GM12878 (cell line): ENCODE measurements around the gene KLHL1. TPM values are rescaled to one million over a fixed set of nuclear protein-coding genes. Genes with fewer than 3 reads are reported as not detected.

Experiments used
- ATAC-seq: fragments of 200-7000 bp; cut with Tn5 transposase; 3 replicates; pipeline ENCODE4 v1.9.1; 2020; ENCODE audit warnings: mild to moderate bottlenecking, moderate library complexity
- BruUV-seq: library from RNA; stranded (reverse); fragments of 400-500 nt; replicated peaks from 2 replicates; lab custom pipeline; 2021; lab: Mats Ljungman, UMichigan
- CTCF ChIA-PET: fragments of 300-600 bp; sonication (Branson Sonifier 250); formaldehyde crosslinking; extraction: SDS; loops from one replicate; lab custom pipeline; 2021; ENCODE audit warnings: inconsistent platforms; lab: Yijun Ruan, JAX
- POLR2A ChIA-PET: fragments of 350-600 bp; formaldehyde crosslinking; extraction: SDS; loops from one replicate; lab custom pipeline; 2021; ENCODE audit warnings: inconsistent platforms; lab: Charles Lee
- RAD21 ChIA-PET: fragments of 300-600 bp; sonication (Branson Sonifier 250); formaldehyde crosslinking; loops from one replicate; lab custom pipeline; 2023; ENCODE audit warnings: antibody characterized with exemption; ENCODE audit not compliant: unreplicated experiment; lab: Charles Lee
- SMC1A ChIA-PET: fragments of 300-600 bp; sonication (Branson Sonifier 250); formaldehyde crosslinking; loops from one replicate; lab custom pipeline; 2023; ENCODE audit not compliant: unreplicated experiment, uncharacterized antibody; lab: Charles Lee
- DNase-seq: peaks from one replicate; pipeline ENCODE4 v3.0.0-alpha.2; 2011; ENCODE audit warnings: low read depth, low spot score
- FAIRE-seq: peaks from 3 replicates; lab custom pipeline; 2011; peaks lifted over from hg19 to GRCh38; lab: Jason Lieb, UNC
- H2AFZ ChIP-seq: 2 replicates; pipeline ENCODE4 v1.6.0; 2011; ENCODE audit warnings: low read depth, low read length, control low read depth; ENCODE audit not compliant: control insufficient read depth
- H3K27ac ChIP-seq: 2 replicates; pipeline ENCODE4 v1.5.1; 2011; ENCODE audit warnings: control low read depth; ENCODE audit not compliant: control insufficient read depth, insufficient read depth
- H3K27me3 ChIP-seq, 2 experiments: replicated peaks in 1 of 2; 2 replicates each; pipeline versions ENCODE4 v1.6.0 to v1.6.1; 2011; ENCODE audit warnings: low read length in 1 of 2; ENCODE audit not compliant: control insufficient read depth in 2 of 2, insufficient read depth in 2 of 2
- H3K36me3 ChIP-seq, 2 experiments: 2 replicates each; pipeline ENCODE4 v1.5.1; 2011; ENCODE audit warnings: low read length in 1 of 2; ENCODE audit not compliant: control insufficient read depth in 2 of 2, insufficient read depth in 2 of 2
- H3K4me1 ChIP-seq: 2 replicates; pipeline ENCODE4 v1.6.1; 2011; ENCODE audit warnings: mild to moderate bottlenecking, low read length, moderate library complexity, mixed read lengths; ENCODE audit not compliant: control insufficient read depth, insufficient read depth
- H3K4me2 ChIP-seq: 2 replicates; pipeline ENCODE4 v1.6.0; 2011; ENCODE audit warnings: control low read depth; ENCODE audit not compliant: control insufficient read depth, insufficient read depth
- H3K4me3 ChIP-seq: fragments of 200-600 bp; sonication (generic); 2 replicates; pipeline ENCODE4 v1.5.1; 2016
- H3K79me2 ChIP-seq: 2 replicates; pipeline ENCODE4 v1.6.0; 2011; ENCODE audit warnings: low read length; ENCODE audit not compliant: control insufficient read depth, insufficient read depth
- H3K9ac ChIP-seq: 2 replicates; pipeline ENCODE4 v1.8.0; 2011; ENCODE audit warnings: low read length, control low read depth, mixed read lengths; ENCODE audit not compliant: control insufficient read depth, insufficient read depth
- H3K9me3 ChIP-seq: replicated peaks from 3 replicates; pipeline ENCODE4 v1.5.1; 2011; ENCODE audit warnings: mild to moderate bottlenecking, low read length; ENCODE audit not compliant: control insufficient read depth, insufficient read depth
- H4K20me1 ChIP-seq: 2 replicates; pipeline ENCODE4 v1.6.0; 2011; ENCODE audit not compliant: control insufficient read depth, insufficient read depth
- CBX5 ChIP-seq: sonication (generic); IDR thresholded peaks from 2 replicates; pipeline ENCODE4 v1.6.1; 2016; ENCODE audit warnings: low read depth, moderate library complexity, mild to moderate bottlenecking, inconsistent platforms
- EP300 ChIP-seq, 2 experiments: fragments of 150-350 bp in 1 of 2; IDR thresholded peaks; 2 replicates each; pipeline ENCODE4 v1.6.1; 2011 to 2012; ENCODE audit warnings: low read depth in 2 of 2, low read length in 2 of 2, borderline replicate concordance in 1 of 2, improper control_type of control experiment in 1 of 2, inconsistent platforms in 1 of 2; ENCODE audit not compliant: control insufficient read depth in 1 of 2
- JUND ChIP-seq: IDR thresholded peaks from 2 replicates; pipeline ENCODE4 v1.6.1; 2012; ENCODE audit warnings: low read depth, mild to moderate bottlenecking, low read length, improper control_type of control experiment, moderate library complexity
- SP1 ChIP-seq: IDR thresholded peaks from one replicate; pipeline ENCODE4 v1.6.1; 2011; ENCODE audit warnings: low read depth, low read length
- WGBS: methylation state at CpG from one replicate; pipeline ENCODE4 v1.1.6; 2016; ENCODE audit warnings: low lambda C conversion rate; ENCODE audit not compliant: insufficient replicate concordance, insufficient coverage; ENCODE audit errors: missing lambda C conversion rate; 5-methylcytosine and 5-hydroxymethylcytosine counted together
- in situ Hi-C: fragments of 300-500 bp; cut with MboI; formaldehyde crosslinking; loops from 9 replicates; pipeline ENCODE4 v1.14.3; 2018; ENCODE audit warnings: mixed read lengths
- intact Hi-C: fragments of 100-400 bp; cut with micrococcal nuclease; formaldehyde crosslinking; loops from one replicate; pipeline ENCODE4 v1.14.2; 2022; ENCODE audit not compliant: unreplicated experiment
- polyA plus RNA-seq, 11 experiments: library from polyadenylated mRNA; depleted of rRNA in 4 of 11; unstranded in 6 of 11; stranded (reverse) in 5 of 11; fragments of >200 nt; fragmentation: Nextera tagmentation in 4 of 11; fragmentation: Illumina TruSeq in 1 of 11; extraction: Ambion mirVana in 4 of 11; extraction: Trizol in 1 of 11; gene quantifications; 1 replicate in 1 of 11; 2 replicates in 10 of 11; pipeline versions ENCODE4 v1.2.1 to v1.2.3, GENCODE V29; 2011 to 2016; ENCODE audit warnings: inconsistent platforms in 2 of 11, missing spikeins in 2 of 11, low read depth in 1 of 11
- total RNA-seq, 4 experiments: library from RNA; depleted of rRNA in 3 of 4; stranded (reverse); fragments of >200 nt in 3 of 4; fragmentation: Illumina TruSeq in 1 of 4; extraction: Trizol in 1 of 4; gene quantifications; 2 replicates each; pipeline versions ENCODE4 v1.2.1 to v1.2.3, GENCODE V29; 2013 to 2021
- TF ChIP-seq, protein P1 (sequence below): IDR thresholded peaks from 2 replicates; pipeline ENCODE4 v1.6.1; 2011; ENCODE audit warnings: borderline replicate concordance, low read depth, mild to moderate bottlenecking, moderate library complexity, low read length; ENCODE audit not compliant: insufficient read depth, poor library complexity, severe bottlenecking
- TF ChIP-seq, protein P2 (sequence below): IDR thresholded peaks from 2 replicates; pipeline ENCODE4 v1.6.1; 2012; ENCODE audit warnings: improper control_type of control experiment, low read depth, low read length; ENCODE audit not compliant: insufficient replicate concordance

Gene KLHL1
- total and polyA plus RNA-seq, 10 of the 15 experiments (the other 5 are each of a cell fraction or from before 2014, with no cell fraction given): 0.02 to 0.13 (median 0.05) TPM; not detected in 2

DNA sequence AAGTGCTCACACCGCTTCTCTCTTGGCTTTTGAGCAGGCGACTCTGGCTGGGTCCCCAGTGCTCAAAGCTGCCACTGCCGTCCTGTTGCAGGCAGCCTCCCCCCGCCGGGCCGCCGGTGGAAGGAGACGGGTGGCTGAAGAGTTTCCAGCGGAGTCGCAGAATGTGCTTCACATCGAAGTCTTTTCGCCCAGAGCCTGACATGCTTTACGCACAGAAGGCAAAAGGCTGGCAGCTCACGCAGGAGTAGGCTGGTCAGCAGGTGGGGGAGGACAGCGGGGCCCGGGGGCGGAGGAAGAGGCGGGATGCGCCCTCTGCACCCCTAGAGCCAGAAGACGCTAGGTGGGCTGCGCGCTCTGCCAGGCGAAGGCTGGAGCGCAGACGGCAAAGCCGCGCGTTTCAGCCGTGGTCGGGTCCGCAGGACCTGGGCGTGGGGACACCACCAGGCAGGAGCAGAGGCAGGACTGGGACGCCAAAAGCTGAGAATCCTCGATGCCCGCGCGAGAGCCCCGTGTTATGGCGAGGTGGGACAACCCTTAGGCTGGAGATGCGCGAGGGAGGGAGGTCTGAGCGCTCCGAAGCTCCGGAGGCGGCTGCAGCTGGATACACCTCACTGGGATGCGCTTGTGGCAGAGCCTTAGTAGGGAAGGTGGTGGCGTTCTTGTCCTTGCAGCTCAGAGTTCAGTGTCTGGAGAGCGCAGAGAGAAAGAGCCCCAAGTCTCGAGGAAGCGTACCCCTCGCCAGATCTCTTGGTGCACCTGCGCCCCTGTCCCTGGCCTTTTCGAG, 562 bp downstream of the KLHL1 start, which contains the start of gene ATXN8OS:
Gene ATXN8OS (plus strand): TSS at position 329 of the 784 bp plus-strand sequence.
- Histone ChIP-seq H3K4me1 (no peaks in the 10 kb centered on the region), H3K27ac (no peak within 1 kb of the TSS), H3K79me2 (no peaks in the 10 kb centered on the region), H2AFZ (no peak within 1 kb of the TSS), H3K36me3 (no peaks in the 10 kb centered on the region), H3K27me3 (no peaks in the 10 kb centered on the region; a peak in 1 of 4 replicates), H3K9me3 (no peaks in the 10 kb centered on the region), H3K4me2 (no peak within 1 kb of the TSS), H4K20me1 (no peaks in the 10 kb centered on the region), H3K4me3 (no peak within 1 kb of the TSS), H3K9ac (no peak within 1 kb of the TSS)
- FAIRE-seq (no peak), DNase-seq (no peak), ATAC-seq (no peak)
- 51% methylated on average over 42 of the region's 53 CpGs for WGBS
- TF ChIP-seq, protein P1, sequence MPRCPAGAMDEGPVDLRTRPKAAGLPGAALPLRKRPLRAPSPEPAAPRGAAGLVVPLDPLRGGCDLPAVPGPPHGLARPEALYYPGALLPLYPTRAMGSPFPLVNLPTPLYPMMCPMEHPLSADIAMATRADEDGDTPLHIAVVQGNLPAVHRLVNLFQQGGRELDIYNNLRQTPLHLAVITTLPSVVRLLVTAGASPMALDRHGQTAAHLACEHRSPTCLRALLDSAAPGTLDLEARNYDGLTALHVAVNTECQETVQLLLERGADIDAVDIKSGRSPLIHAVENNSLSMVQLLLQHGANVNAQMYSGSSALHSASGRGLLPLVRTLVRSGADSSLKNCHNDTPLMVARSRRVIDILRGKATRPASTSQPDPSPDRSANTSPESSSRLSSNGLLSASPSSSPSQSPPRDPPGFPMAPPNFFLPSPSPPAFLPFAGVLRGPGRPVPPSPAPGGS: no peak
- TF ChIP-seq JUND (no peak), SP1 (no peak), EP300 (IDR thresholded peaks at IDR 0.05; ENCODE audit: borderline replicate concordance in 1 of 2, control insufficient read depth in 1 of 2, low read depth in 2 of 2, low read length in 2 of 2) (no peak), CBX5 (no peak)
- TF ChIP-seq, protein P2, sequence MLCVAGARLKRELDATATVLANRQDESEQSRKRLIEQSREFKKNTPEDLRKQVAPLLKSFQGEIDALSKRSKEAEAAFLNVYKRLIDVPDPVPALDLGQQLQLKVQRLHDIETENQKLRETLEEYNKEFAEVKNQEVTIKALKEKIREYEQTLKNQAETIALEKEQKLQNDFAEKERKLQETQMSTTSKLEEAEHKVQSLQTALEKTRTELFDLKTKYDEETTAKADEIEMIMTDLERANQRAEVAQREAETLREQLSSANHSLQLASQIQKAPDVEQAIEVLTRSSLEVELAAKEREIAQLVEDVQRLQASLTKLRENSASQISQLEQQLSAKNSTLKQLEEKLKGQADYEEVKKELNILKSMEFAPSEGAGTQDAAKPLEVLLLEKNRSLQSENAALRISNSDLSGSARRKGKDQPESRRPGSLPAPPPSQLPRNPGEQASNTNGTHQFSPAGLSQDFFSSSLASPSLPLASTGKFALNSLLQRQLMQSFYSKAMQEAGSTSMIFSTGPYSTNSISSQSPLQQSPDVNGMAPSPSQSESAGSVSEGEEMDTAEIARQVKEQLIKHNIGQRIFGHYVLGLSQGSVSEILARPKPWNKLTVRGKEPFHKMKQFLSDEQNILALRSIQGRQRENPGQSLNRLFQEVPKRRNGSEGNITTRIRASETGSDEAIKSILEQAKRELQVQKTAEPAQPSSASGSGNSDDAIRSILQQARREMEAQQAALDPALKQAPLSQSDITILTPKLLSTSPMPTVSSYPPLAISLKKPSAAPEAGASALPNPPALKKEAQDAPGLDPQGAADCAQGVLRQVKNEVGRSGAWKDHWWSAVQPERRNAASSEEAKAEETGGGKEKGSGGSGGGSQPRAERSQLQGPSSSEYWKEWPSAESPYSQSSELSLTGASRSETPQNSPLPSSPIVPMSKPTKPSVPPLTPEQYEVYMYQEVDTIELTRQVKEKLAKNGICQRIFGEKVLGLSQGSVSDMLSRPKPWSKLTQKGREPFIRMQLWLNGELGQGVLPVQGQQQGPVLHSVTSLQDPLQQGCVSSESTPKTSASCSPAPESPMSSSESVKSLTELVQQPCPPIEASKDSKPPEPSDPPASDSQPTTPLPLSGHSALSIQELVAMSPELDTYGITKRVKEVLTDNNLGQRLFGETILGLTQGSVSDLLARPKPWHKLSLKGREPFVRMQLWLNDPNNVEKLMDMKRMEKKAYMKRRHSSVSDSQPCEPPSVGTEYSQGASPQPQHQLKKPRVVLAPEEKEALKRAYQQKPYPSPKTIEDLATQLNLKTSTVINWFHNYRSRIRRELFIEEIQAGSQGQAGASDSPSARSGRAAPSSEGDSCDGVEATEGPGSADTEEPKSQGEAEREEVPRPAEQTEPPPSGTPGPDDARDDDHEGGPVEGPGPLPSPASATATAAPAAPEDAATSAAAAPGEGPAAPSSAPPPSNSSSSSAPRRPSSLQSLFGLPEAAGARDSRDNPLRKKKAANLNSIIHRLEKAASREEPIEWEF: no peak
- CTCF ChIA-PET: no interaction called here
- SMC1A ChIA-PET: no interaction called here
- in situ Hi-C loops (no loop called here), intact Hi-C loops (no loop called here)
- RAD21 ChIA-PET: no interaction called here
- no TSS peak for BruUV-seq
- POLR2A ChIA-PET: no interaction called here
